PC-9 (cell line): ENCODE results near the gene KLK11.

Experiments used
- EZH2 ChIP-seq: fragments of 200-600 bp; sonication (generic); IDR thresholded peaks from 2 replicates; pipeline ENCODE4 v1.8.0; 2017; ENCODE audit warnings: antibody characterized with exemption, low read depth
- TF ChIP-seq, protein P1 (sequence below): fragments of 200-600 bp; sonication (generic); conservative IDR thresholded peaks from 2 replicates; pipeline ENCODE4 v1.6.1; 2017; ENCODE audit warnings: mixed run types, antibody characterized with exemption, mild to moderate bottlenecking, moderate library complexity

- TF ChIP-seq, protein P1, sequence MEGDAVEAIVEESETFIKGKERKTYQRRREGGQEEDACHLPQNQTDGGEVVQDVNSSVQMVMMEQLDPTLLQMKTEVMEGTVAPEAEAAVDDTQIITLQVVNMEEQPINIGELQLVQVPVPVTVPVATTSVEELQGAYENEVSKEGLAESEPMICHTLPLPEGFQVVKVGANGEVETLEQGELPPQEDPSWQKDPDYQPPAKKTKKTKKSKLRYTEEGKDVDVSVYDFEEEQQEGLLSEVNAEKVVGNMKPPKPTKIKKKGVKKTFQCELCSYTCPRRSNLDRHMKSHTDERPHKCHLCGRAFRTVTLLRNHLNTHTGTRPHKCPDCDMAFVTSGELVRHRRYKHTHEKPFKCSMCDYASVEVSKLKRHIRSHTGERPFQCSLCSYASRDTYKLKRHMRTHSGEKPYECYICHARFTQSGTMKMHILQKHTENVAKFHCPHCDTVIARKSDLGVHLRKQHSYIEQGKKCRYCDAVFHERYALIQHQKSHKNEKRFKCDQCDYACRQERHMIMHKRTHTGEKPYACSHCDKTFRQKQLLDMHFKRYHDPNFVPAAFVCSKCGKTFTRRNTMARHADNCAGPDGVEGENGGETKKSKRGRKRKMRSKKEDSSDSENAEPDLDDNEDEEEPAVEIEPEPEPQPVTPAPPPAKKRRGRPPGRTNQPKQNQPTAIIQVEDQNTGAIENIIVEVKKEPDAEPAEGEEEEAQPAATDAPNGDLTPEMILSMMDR: peak; percentile 85
- TF ChIP-seq EZH2: no peak
Observed at GRCh38 chr19:51020988-51021651, 5.3 kb downstream of the KLK11 start.
